HG03460 (cell line): ENCODE measurements around the gene SHANK3.

Source experiments
- ATAC-seq: cut with Tn5 transposase; IDR thresholded peaks from one replicate; pipeline ENCODE4 v1.9.1; 2021; ENCODE audit not compliant: unreplicated experiment

SHANK3 gene

DNA sequence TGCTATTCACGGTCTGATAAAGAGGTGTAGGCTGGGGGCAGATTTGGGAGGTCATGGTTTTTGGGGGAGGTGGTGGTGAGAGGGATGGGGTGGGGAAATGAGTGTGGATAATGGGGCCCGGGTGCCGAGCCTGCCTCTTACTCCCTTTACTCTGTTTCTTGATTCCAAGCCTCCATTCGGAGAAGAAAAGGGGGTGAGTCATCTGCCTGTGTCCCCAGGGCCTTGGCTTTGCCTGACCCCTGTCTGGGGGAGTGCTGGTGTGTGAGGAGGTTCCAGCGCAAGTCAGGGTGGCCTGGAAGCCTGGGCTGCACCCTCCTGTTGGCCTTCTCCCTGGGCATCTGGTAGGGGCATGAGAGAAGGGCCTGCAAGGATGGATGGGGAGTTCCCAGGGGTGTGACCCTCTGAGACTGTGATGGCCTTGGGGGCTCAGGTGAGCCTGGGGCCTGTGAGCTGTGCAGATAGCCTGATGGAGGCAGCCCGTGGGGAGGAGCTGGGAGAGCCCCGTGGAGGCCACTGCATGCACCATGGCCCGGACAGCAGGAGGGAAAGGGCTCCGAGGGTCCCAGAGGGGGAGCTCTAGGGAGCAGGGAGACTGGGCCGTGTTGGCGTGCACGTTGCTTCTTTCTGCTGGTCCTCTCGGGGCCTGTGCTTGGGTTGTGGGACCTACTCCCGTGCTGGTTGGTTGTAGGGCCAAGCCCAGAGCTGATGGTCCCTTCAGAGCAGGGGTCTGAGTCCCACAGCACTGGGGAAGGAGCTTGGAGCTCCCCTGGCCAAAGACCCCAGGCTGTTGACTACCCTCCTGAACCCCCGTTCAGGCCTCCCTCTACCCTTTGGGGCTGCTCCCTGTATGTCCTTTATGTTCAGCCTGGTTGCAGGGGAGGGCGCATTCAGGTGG lies 39.1 kb downstream of the SHANK3 start:
- ATAC-seq, result no peak

DNA sequence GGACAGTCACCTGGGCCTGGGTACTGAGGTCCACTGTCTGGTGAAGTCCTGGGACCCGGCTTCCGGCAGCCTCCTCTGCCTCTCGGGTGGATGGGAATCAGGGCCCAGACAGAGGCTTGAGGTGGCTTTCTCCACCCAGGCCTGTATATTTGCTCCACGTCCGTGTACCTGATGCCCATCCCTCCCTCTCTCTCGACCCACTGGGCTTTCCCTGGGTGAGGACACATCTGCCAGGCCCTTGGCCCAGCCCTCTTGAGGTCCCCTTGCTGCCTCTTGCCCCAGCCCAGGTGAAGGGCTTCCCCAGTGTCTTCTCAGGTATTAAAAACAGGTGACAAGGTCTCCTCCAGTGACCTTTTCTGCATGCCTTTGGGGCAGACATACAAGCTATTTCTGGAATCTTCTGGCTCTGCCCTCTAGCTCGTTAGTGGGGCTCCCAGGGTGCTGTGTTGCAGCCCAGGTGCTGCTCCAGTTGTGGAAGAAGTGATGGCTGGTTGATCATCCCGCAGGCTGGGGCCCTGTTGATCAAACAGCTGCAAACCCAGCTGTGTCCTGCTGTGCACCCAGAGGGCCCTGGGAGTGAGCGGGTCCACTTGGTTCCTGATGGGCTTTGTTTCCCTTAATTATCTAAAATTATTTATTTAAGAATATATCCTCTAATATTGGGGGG lies 39.9 kb downstream of the SHANK3 start:
- no peak for ATAC-seq

DNA sequence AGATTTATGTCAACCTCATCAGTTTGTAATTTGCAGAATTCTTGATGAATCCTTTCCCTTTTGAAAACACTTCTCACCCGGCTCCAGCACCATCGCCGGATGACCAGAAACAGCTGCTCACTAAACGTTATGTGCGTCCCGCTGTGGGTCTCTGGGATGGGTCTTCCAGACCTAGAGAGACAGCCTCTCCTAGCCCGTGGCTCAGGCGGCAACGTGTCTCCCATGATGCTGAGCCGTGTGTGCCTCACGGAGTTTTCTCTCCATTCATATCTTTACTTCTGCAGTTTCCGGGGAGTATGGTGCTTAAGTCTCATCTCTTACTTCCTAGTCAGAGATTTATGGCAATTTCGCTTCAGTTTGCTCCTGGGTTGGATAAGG lies 40.4 kb downstream of the SHANK3 start:
- no peak for ATAC-seq

DNA sequence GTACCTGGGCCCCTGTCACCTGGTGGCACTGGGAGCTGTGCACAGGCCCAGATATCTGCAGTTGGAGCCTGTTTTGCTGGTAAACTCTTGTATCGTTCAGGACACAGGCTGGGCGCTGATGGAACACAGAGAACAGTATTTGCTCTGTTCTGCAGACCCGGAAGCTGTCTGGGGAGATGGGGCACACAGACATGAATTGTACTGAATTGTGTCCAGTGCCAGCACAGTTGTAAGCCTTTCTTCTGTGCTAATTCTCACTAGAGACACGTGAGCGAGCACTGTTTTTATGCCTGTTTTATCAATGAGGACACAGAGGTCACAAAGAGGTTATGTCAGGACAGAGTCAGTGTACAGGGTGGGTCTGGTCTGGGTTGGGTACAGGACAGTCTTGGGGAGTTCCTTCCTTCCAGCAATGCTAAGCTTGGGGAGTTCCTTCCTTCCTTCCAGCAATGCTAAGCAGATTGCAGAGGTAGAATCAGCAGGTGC lies 41.0 kb downstream of the SHANK3 start:
- no peak for ATAC-seq

DNA sequence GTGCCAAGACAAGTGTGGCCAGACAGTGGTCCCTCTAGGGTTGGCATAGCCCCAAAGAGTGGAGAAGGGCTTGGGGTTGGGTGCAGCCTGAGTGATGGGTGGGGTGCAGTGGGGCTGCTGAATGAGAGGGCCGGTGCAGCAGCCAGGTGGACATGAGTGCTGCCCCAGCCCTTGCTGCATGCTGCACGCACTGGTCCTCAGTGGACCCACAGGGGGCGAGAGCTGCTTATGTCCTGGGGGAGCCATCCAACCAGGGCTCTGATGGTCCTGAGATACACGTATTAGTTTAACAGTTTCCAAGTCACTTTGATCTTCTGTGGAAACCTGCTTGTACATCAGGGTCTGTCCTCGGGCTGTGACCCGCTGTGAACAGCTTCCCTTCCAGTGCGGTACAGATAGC lies 41.5 kb downstream of the SHANK3 start:
- ATAC-seq, result no peak

DNA sequence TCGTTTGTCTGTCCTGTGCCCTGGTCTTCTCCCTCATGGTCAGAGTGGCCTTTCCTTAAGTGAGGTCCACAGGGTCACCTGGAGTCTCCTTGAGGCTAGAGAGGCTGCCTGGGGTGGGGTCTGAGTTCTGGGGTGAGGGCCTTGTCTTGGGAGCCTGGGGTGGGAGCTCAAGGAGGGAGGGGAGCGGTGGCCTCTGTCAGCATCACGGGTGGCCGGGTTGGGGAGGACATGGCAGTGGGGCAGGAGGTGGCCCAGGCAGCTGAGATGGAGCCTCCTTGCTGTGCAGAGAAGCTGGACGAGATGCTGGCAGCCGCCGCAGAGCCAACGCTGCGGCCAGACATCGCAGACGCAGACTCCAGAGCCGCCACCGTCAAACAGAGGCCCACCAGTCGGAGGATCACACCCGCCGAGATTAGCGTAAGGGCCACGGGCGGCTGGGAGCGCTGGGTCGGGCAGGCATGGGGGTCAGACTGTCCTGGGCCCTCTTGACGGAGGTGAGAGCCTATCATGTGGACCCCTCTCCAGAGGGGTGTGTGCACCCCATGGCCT lies 42.1 kb downstream of the SHANK3 start:
- ATAC-seq, result no peak

DNA sequence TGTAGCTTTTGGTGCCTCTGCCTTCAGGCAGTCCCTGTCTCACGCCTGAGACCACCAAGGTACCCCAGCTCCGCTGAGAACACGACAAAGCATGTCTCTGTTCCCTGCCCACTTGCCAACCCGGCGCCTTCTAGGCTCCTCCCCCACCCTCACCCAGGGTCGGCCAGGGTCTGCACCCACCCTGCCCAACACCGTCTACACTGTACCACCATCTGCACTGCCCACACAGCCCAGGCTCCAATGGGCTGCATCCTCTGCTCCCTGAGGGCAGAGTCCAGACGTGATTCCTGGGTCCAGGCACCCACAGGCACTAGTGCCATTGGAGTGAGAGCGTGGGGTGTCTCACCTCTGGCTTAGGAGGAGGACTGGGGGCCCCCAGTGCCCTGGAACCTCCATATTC lies 42.6 kb downstream of the SHANK3 start:
- no peak for ATAC-seq

DNA sequence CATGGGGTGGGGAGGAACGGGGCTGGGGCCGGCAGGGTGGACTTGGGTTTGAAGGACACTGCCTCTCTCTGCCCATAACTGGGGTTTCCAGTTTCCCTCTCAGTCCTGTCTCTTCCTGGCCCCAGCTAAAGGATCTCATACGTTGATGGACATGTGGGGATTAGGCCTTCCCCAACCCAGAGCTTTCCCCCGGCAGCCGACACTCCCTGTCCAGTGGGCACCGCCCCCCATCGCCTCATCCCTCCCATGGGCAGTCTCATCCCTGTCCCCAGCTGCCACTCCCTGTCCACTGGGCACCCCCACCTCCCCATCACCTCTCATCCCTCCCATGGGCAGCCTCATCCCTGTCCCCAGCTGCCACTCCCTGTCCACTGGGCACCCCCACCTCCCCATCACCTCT lies 43.2 kb downstream of the SHANK3 start:
- ATAC-seq, result no peak

DNA sequence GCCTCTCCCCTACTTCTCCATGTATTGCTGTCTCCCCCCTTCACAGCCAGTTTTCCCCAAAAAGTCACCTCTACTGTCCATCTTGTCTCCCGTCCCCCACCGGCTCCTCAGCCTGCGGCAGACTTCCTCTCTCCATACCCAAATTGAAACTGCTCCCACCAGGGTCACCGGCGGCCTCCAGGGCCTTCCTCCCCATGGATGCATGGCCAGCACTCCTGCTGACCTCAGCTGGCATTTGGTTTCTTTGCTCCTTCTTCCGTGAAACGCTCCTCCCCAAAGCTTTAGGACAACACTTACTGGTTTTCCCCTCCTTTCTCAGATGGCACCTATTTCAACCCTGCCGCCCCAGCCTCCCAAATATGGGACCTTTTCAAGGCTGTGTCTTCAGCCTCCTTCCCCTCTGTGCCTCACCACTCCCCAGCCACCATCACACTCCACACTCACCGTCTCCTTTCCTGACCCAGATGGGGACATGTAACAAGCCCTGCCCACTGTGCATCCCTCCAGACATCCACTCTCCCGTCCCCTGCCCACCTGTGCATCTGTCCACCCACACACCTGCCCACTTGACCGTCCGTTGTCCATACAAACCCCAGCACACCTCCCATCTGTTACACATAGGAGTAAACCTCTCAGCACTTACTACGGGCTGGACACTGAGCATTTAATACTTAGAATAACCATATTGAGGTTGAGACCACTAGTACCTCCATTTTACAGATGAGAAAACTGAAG lies 43.8 kb downstream of the SHANK3 start:
- ATAC-seq, result no peak

DNA sequence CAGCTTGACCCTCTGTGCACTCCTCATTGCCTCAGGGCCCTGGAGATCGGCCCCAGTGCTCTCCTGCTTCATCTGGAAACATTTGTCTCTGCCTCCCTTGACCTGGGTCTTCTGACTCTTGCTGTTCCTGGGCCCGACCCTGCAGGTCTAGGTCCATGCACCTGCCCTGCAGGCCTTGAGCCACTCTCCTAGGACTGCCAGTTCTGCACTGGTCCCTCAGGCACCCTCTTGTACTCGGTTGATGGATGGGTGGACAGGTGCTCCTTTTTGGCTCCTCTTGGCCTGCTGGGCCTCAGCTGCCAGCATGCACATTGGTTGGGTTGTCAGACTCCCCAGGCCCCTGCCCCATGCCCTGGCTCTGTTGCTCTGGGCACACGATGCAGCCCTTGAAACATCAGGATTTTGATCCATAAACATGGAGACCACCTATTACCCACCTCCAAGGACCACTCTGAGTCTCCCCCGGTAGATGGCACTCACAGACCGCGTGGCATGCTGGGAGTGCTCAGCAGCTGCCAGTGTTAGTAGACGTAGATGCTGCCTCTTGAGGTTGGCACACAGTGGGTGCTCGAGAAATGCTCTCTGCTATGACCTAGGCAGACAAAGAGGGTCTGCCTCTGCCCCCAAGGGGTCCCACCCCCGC lies 45.2 kb downstream of the SHANK3 start:
- ATAC-seq, result no peak

DNA sequence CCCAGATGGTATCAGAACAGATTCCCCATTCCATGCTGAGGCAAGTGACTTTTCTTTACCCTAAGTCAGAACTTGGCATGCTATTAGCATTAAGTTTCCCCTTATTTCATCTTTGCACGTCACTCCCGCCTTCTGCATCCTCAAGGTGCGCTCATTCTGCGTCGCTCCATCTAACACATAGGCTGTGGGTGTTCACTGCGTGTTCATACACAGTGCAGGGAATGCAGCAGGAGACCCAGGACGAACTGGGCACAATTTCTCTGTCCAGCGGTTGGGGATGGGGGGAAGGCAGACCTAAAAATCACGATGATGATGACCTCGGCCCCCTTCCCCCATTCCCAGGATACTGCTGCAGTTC lies 45.7 kb downstream of the SHANK3 start:
- ATAC-seq, result no peak

DNA sequence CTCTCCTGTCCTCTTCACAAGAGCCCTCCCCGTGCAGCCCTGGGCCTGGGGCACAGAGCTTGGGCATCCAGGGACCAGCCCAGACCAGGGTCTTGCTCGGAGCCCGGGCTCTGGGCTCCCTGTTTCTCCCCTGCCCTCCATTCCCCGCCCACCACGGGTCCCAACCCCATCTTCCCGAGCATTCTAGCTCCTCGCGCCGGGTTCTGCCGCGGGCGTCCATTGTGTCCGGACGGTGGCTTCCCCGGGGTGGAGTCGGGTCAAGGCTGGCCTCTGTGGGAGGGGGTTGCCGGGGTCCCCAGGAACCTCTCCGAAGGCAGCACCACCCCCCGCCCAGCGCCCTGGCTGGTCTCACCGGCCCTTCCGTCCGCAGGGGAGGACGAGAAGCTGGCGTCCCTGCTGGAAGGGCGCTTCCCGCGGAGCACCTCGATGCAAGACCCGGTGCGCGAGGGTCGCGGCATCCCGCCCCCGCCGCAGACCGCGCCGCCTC lies 47.2 kb downstream of the SHANK3 start:
- no peak for ATAC-seq

DNA sequence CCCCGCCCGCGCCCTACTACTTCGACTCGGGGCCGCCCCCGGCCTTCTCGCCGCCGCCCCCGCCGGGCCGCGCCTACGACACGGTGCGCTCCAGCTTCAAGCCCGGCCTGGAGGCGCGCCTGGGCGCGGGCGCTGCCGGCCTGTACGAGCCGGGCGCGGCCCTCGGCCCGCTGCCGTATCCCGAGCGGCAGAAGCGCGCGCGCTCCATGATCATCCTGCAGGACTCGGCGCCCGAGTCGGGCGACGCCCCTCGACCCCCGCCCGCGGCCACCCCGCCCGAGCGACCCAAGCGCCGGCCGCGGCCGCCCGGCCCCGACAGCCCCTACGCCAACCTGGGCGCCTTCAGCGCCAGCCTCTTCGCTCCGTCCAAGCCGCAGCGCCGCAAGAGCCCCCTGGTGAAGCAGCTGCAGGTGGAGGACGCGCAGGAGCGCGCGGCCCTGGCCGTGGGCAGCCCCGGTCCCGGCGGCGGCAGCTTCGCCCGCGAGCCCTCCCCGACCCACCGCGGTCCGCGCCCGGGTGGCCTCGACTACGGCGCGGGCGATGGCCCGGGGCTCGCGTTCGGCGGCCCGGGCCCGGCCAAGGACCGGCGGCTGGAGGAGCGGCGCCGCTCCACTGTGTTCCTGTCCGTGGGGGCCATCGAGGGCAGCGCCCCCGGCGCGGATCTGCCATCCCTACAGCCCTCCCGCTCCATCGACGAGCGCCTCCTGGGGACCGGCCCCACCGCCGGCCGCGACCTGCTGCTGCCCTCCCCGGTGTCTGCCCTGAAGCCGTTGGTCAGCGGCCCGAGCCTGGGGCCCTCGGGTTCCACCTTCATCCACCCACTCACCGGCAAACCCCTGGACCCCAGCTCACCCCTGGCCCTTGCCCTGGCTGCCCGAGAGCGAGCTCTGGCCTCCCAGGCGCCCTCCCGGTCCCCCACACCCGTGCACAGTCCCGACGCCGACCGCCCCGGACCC lies 48.0 kb downstream of the SHANK3 start:
- ATAC-seq, result no peak

DNA sequence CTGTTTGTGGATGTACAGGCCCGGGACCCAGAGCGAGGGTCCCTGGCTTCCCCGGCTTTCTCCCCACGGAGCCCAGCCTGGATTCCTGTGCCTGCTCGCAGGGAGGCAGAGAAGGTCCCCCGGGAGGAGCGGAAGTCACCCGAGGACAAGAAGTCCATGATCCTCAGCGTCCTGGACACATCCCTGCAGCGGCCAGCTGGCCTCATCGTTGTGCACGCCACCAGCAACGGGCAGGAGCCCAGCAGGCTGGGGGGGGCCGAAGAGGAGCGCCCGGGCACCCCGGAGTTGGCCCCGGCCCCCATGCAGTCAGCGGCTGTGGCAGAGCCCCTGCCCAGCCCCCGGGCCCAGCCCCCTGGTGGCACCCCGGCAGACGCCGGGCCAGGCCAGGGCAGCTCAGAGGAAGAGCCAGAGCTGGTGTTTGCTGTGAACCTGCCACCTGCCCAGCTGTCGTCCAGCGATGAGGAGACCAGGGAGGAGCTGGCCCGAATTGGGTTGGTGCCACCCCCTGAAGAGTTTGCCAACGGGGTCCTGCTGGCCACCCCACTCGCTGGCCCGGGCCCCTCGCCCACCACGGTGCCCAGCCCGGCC lies 48.7 kb downstream of the SHANK3 start:
- no peak for ATAC-seq

DNA sequence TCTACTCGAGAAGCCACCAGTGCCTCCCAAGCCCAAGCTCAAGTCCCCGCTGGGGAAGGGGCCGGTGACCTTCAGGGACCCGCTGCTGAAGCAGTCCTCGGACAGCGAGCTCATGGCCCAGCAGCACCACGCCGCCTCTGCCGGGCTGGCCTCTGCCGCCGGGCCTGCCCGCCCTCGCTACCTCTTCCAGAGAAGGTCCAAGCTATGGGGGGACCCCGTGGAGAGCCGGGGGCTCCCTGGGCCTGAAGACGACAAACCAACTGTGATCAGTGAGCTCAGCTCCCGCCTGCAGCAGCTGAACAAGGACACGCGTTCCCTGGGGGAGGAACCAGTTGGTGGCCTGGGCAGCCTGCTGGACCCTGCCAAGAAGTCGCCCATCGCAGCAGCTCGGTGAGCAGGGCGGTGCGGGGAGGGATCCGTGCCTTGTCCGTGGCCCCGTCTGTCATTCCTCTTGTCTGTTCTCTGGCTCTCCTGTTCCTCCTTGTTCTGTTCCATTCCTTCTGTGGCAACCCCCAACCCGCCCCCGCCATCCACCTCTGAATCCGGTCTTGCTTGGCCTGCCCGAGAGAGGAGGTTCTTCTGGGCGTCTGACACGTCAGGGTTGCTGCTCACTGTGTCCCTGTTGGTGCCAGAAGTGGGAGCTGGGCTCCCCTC lies 49.6 kb downstream of the SHANK3 start:
- no peak for ATAC-seq
